Spinal cord (tissue), 10 donors: ENCODE data around the gene DHDDS. TPM values are rescaled to one million over a fixed set of nuclear protein-coding genes. Genes with fewer than 3 reads are reported as not detected.

Experiments used
- DNase-seq, 6 donors: peaks; one replicate each; pipeline versions ENCODE4 v3.0.0 to v3.0.0-alpha.2; 2013 to 2015; ENCODE audit warnings: low spot score in 6 of 6, low read depth in 4 of 6
- H3K27ac ChIP-seq: one replicate; pipeline ENCODE4 v1.5.1; 2013; ENCODE audit warnings: low read depth, low read length, control low read depth
- H3K27me3 ChIP-seq: one replicate; pipeline ENCODE4 v1.6.1; 2013; ENCODE audit warnings: low read length; ENCODE audit not compliant: control insufficient read depth, insufficient read depth
- H3K36me3 ChIP-seq: one replicate; pipeline ENCODE4 v1.6.1; 2013; ENCODE audit warnings: low read length; ENCODE audit not compliant: control insufficient read depth, insufficient read depth
- H3K4me1 ChIP-seq: one replicate; pipeline ENCODE4 v1.6.1; 2013; ENCODE audit warnings: low read length; ENCODE audit not compliant: control insufficient read depth, insufficient read depth
- H3K4me3 ChIP-seq: one replicate; pipeline ENCODE4 v1.5.1; 2013; ENCODE audit warnings: low read depth, low read length, control low read depth
- H3K9me3 ChIP-seq: one replicate; pipeline ENCODE4 v1.6.1; 2013; ENCODE audit warnings: low read length; ENCODE audit not compliant: control insufficient read depth, insufficient read depth
- WGBS: methylation state at CpG from one replicate; pipeline ENCODE4 v1.1.5; 2013; ENCODE audit warnings: missing lambda C conversion rate; ENCODE audit not compliant: insufficient coverage; 5-methylcytosine and 5-hydroxymethylcytosine counted together
- polyA plus RNA-seq, 2 donors: library from polyadenylated mRNA; unstranded; fragments of 120-200 nt; gene quantifications; one replicate each; pipeline ENCODE4 v1.2.1, GENCODE V29; 2013; ENCODE audit not compliant: insufficient read length in 2 of 2
- total RNA-seq, 2 donors: library from RNA; depleted of rRNA in 1 of 2; stranded (reverse); fragments of 120-200 nt in 1 of 2; fragments of >200 nt in 1 of 2; gene quantifications; one replicate each; pipeline versions ENCODE4 v1.2.3 to v1.2.4, GENCODE V29; 2013 to 2014
- donor health status: healthy.

Gene DHDDS
- total and polyA plus RNA-seq, 4 donors: 28.1 to 48.3 (median 36.4) TPM

DNA sequence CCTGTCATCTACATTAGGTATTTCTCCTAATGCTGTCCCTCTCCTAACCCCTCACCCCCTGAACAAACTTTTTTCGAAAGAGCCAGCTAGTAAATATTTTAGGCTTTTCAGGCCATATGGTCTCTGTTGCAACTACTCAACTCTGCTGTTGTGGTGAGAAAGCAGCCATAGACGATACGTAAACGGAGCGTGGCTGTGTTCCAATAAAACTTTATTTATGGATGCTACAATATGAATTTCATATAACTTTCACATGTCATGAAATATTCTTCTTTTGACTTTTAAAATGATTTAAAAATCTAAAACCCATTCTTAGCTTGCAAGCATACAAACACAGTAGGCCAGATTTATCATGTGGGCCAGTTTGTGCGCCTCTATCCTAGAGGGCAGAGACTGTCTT, 86.2 kb downstream of the DHDDS start:
- peak in 1 of 6 donors; percentile 71 for DNase-seq
- H3K9me3 ChIP-seq: no peaks in the 10 kb centered on the region
- H3K36me3 ChIP-seq: no peaks in the 10 kb centered on the region
- WGBS: 100% methylated on average over 1 of the region's 6 CpGs
- H3K4me3 ChIP-seq: no peak overlapping the region
- H3K27ac ChIP-seq: no peak overlapping the region
- no peaks in the 10 kb centered on the region for H3K4me1 ChIP-seq
- no peaks in the 10 kb centered on the region for H3K27me3 ChIP-seq

DNA sequence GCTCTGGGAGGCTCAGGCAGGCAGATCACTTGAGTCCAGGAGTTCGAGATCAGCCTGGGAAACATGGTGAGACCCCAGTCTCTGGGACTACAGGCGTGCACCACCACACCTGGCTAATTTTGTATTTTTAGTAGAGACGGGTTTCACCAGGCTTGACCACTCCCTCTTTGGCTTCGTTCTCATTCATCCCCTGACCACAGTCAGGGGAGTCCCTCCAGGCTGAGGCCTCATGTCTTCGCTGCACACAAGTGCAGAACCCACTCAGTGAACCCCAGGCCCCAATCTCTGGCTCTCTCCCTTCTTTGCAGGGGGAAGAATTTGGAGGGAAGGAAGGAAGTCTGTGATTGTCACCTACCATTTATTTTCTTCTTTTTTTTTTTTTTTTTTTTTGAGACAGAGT, 88.2 kb downstream of the DHDDS start:
- no peak for DNase-seq
- 73% methylated on average over 2 of the region's 5 CpGs for WGBS
- H3K36me3 ChIP-seq: no peaks in the 10 kb centered on the region

More for the DNA sequence above, 88.2 kb downstream of the DHDDS start:
- Histone ChIP-seq H3K9me3 (no peaks in the 10 kb centered on the region), H3K27me3 (no peaks in the 10 kb centered on the region), H3K27ac (no peak overlapping the region), H3K4me1 (no peaks in the 10 kb centered on the region), H3K4me3 (no peak overlapping the region)

Other genes with a start within 250 kb of the DHDDS start
- gene CATSPER4, start 241.7 kb upstream of the DHDDS start, total RNA-seq: under 1 TPM in 1 of 2 donors, not detected in 1; 0.11 TPM
- under 1 TPM in 1 of 2 donors, not detected in 1; 0.14 TPM for gene CATSPER4, start 241.7 kb upstream of the DHDDS start, polyA plus RNA-seq
- 10 to 100 TPM; 14.7 to 16.1 TPM for gene CEP85, start 198.1 kb upstream of the DHDDS start, total RNA-seq
- gene CEP85, start 198.1 kb upstream of the DHDDS start, polyA plus RNA-seq: 10 to 100 TPM; 17.3 to 20.3 TPM
- 10 to 100 TPM; 12.4 to 44.7 TPM for gene SH3BGRL3, start 152.2 kb upstream of the DHDDS start, total RNA-seq
- 100 to 1,000 TPM; 226 to 228 TPM for gene SH3BGRL3, start 152.2 kb upstream of the DHDDS start, polyA plus RNA-seq
- 10 to 100 TPM in 1 of 2 donors, 1 to 10 TPM in 1; 7.5 to 23.7 TPM for gene UBXN11, start 125.7 kb upstream of the DHDDS start, total RNA-seq
- gene UBXN11, start 125.7 kb upstream of the DHDDS start, polyA plus RNA-seq: 10 to 100 TPM; 32.3 to 39.1 TPM
- 1 to 10 TPM; 1.4 TPM for gene CD52, start 114.4 kb upstream of the DHDDS start, total RNA-seq
- under 1 TPM; 0.57 to 0.95 TPM for gene CD52, start 114.4 kb upstream of the DHDDS start, polyA plus RNA-seq
- gene CRYBG2, start 78.2 kb upstream of the DHDDS start, total RNA-seq: under 1 TPM; 0.30 to 0.66 TPM
- 1 to 10 TPM; 1.9 to 2.3 TPM for gene CRYBG2, start 78.2 kb upstream of the DHDDS start, polyA plus RNA-seq
- gene ZNF683, start 59.6 kb upstream of the DHDDS start, total RNA-seq: not detected
- under 1 TPM in 1 of 2 donors, not detected in 1; 0.14 TPM for gene ZNF683, start 59.6 kb upstream of the DHDDS start, polyA plus RNA-seq
- not detected for gene LIN28A, start 21.5 kb upstream of the DHDDS start, total RNA-seq
- under 1 TPM in 1 of 2 donors, not detected in 1; 0.20 TPM for gene LIN28A, start 21.5 kb upstream of the DHDDS start, polyA plus RNA-seq
- gene HMGN2, start 40.1 kb downstream of the DHDDS start, total RNA-seq: 100 to 1,000 TPM; 370 to 564 TPM
- 100 to 1,000 TPM; 693 to 696 TPM for gene HMGN2, start 40.1 kb downstream of the DHDDS start, polyA plus RNA-seq
- gene RPS6KA1, start 97.4 kb downstream of the DHDDS start, total RNA-seq: 10 to 100 TPM; 11.8 to 12.9 TPM
- gene RPS6KA1, start 97.4 kb downstream of the DHDDS start, polyA plus RNA-seq: 10 to 100 TPM; 14.2 to 16.4 TPM